ENCODE results near the gene SLC12A2.

GRCh38 chr5:128083811-128084227 lies 253 bp downstream of the SLC12A2 start:
- TF ChIP-seq CEBPB (IDR thresholded peaks at IDR 0.05) (no peak), MAX (IDR thresholded peaks at IDR 0.05) (no peak), TEAD4 (IDR thresholded peaks at IDR 0.05) (no peak), EP300 (IDR thresholded peaks at IDR 0.05; ENCODE audit: borderline replicate concordance) (no peak), RAD21 (IDR thresholded peaks at IDR 0.05; ENCODE audit: low read depth) (peak; percentile 28; the same call in 1 of the 2 replicates), EGR1 (IDR thresholded peaks at IDR 0.05) (no peak), USF1 (IDR thresholded peaks at IDR 0.05) (no peak), REST (IDR thresholded peaks at IDR 0.05; ENCODE audit: low read depth) (0 out of 2 replicates have a peak, but pooled peaks have one; percentile 11)

All from Ishikawa (cell line).